HG03025 (cell line): ENCODE data around the gene FAM9C.
"Not testable (repeated sequence)": the region's sequence is repeated elsewhere in the genome, so short reads cannot be mapped to it uniquely, and the experiment has no call there.

Experiments
- ATAC-seq: cut with Tn5 transposase; IDR thresholded peaks from one replicate; pipeline ENCODE4 v1.9.1; 2021; ENCODE audit warnings: mild to moderate bottlenecking, moderate library complexity; ENCODE audit not compliant: unreplicated experiment, low FRiP score

FAM9C gene

DNA sequence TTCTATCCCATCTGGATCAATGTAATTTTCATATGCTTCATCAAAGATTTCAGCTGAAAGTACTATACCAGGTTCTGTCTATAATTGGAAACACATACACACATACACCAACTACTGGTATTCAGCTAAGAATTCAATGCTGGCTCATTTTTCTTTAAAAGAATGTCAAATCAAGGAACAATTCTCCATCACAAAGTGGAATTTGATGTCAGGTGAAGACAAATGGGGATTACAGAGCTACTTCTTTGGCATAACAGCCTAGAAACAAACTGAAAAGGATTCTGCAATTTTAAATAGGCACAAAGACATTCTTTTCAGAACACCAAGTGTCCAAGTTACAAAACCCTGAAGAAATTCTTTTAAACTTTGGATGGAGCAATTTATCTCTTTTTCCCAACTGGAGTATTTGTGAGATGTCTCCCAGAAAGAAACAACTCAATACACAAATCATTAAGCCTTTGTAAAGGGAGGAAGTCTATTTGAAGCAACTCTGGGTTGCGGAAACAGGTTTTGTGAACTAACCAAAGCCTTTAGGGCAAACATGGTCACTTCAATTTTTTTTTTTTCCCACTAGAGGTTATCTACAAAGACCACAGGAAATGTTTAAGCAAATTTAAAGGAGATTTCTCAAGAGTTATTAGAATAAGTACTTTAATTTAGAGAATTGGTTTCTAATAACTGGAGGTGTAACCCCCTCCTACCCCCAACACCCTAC, 1.9 kb upstream of the FAM9C start:
- no peak for ATAC-seq

DNA sequence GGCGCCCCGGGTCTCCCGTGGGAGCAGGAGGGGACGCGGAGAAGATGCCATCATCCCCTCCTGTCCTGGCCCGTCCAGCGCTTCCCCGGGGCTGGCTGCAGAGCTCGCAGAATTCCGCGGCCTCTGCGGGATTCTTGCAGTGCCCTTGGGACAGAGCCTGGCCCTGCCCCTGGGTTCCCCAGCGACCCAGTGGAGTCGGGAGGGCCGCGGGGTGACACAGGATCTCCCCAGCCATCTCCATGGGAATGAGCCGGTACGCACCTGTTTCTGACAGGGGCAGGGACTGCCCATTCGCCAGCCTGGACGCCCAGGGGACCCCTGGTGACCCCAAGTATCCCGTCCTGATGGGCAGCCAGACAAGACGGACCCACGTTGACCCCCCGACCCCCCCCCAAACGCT, 482 bp downstream of the FAM9C start:
- no peak for ATAC-seq

DNA sequence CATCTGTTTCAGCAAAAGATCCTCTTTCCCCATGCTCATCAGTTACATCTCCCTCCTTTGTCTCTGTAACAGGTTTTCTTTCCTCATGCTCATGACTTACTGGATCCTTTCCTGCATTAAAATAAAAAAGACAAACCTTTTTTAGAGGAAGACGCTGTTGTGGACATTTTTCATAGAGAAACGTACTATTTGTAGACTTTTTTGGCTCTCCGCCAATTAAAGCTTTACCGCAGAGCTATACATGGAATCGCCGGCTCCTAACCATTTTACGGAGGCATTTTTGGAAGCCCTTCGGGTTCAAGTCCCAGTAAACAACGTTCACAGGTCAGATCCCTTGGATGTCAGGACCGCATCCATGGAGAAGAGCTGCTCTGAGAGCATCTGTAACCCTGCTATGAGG, 1.3 kb downstream of the FAM9C start:
- ATAC-seq = no peak

DNA sequence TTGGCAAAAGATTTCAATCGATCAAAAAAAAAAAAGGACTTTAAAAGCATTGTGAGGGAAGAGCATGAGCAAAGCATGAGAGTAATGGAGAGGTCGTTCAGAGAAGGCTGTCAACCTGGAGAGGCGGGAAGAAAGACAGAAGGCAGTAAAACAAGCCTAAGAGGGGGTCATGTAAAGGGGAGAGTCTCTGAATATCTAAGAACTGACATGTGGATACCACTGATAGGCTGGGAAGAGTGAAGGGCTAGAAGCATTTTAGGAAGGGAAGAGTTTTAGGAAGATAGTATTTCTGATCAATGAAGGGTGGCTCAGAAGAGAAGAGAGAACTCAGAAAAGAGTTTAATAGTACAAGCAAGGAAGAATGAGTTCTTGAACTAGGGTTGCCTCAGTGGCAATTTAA, 7.5 kb downstream of the FAM9C start:
- no peak for ATAC-seq

DNA sequence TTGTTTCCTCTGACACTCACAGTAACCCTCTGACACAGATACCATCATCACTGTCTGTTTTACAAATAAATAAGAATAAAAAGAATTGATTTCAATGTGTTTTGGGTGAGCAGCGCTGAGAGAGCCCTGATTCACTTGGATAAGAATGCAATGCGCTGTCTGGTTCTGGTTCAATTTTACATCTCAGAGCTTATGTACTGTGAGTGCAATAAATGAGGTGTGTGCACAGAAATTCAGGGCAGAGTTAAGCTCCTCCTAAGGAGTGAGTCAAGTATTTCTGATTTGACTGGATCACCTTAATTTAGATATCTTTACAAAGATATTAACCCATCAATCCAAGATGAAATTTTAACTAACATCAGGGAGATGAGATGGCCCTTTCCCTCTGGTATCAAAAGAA, 11.2 kb downstream of the FAM9C start:
- no peak for ATAC-seq

DNA sequence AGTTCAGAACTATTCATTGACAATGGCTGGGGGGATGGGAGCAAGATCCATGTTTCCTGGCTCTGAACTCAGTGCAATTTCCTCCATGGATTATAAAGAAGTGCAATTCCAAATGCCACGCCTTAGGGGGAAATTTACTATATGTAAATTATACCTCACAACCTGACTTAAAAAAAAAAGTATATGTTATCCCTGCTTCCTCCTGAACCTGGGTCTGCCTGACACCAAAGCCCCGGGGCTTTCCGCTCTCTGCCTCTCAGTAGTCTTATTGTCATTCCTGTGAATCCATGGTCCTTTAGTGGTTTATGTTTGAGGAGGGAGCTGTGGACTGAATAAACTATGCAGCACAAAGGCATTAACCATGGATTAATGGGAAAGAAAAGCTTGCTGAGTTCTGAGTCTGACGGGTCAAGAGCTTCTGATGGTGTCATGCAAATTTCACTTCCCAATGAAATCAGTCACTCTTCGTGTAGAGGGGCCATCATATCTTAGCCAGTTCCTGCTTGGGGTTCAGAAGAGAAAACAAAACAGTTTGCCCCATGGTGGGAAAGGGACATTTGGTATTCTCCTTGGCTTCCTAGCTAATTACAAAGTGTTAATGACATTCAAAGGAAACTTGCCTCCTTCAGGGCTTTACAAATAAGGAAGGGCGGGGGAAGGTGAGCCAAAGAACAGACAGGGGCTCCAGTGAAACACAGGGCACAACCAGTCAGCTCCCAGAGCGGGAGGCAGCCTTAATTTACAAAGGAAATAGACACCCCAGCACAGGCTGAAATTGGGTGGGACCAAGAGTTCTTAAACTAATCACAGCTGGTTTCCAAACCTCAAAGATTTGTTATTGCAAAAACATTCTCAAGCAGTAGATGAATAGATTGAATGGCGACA, 14.3 kb downstream of the FAM9C start:
- no peak for ATAC-seq

DNA sequence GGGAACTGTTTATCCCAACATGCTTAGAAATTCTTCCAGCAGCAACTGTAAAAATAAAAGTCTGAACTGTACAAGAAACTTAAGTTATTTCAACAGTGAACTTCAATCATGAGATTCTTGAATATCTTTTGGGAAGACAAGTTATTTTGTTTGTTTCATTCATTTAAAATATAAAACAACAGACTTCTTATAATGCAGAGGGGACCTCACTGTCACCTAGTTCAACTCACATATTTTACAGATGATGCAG, 14.9 kb downstream of the FAM9C start:
- ATAC-seq = no peak

DNA sequence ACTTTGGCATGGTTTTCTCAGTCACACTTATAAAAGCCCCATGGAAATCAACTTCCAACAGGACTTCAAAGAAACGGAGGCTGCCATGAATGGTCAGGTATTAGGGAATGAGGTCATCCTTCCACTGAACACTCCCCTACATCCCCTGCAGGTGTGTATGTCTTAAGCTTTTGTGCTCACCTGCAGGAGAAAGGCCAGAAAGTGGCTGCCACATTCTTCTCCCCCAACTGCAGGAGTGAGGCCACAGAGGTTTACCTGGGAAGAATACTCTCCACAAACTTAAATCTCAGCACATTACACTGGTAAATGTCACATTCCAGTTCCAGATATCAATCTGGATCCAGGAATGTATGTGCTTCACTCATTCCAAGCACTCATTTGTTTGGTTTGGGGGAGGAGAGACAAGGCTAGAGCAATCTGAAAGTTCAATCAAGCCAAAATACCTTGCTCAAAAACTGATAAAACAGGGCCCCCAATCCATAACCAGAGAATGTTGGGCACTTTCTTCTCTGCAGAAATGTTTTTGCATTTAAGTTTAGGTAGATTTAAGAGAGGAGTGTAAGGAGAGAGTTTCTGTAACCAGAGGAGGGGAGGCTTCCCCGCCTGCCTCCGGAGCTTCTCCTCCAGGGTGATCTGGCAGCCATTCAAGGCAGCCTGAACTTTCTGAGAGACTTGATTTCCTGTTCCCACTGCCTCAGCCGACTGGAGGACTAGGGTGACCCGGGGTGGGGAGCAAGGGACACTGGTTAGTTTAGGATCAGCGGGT, 15.4 kb downstream of the FAM9C start:
- ATAC-seq = no peak

DNA sequence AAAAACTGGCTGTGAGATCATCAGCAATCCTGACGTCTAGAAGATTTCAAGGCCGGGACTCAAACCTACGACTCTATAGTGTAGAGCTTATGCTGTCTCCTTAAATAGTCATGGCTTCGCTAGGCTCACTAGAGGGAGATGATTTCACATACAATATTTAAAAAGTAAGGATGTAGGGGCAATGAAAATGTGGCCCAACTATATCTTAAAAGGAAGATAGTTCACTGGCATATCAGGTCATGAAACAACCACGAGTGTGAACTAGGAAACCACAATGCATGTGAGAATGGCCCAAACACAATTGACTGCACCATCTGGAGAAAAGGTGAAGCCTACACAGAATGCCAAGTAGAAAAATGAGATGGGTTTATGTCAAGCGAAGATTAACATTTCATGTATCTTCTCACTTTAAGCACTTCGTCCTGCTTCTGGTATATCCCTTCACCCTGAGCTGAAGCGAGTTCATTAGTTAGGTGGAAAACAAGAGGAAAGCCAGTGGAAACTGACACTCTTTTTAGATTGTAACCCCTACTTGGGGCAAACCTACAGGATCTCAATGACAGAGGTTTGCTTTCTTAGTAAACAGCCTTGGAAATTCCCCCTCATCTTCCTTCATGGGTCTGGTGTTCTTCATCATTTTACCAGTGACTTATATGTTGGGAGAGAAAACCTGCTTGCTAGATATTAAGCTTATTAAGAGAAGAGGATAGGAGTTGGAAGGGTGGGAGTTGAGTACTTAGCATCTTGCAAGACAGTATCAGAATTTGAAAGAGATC, 17.4 kb downstream of the FAM9C start:
- ATAC-seq = no peak

DNA sequence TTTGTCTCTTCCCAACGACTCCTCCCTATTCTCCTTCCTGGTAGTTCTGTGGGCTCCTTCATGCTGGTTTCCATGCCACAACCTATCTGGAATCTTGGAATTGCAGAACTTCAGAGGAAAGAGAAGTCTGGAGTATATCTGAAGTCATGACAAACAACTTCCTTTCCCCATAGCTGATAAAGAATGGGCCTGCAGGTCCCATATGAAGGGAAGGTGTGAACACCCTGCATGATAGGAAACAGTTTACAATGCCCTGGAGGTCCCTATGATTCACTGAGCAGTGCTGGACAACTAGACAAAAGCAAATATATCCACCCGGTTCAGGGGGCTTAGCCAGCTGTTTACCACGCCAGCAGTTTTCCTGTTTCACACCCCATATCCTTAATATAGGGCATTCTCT, 19.4 kb downstream of the FAM9C start:
- ATAC-seq = no peak

DNA sequence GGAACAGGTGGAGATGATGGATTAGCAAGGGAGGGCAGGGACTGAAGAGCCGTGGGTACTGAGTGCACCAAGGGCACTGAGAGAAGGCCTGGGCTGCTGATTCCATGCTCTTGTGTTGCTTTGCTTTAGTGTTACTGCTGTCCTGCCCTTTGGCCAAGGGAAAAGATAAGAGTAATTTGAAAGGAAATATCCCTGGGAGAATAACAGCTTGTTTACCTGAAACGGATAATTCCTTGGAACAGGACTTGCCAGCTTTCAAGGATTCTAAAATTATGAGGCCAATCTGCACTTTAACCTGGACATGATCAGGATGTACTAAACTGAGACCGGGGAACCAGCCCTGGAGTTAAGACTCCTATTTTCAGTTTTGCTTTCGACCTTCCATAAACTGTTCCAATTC, 20.4 kb downstream of the FAM9C start:
- ATAC-seq = no peak

DNA sequence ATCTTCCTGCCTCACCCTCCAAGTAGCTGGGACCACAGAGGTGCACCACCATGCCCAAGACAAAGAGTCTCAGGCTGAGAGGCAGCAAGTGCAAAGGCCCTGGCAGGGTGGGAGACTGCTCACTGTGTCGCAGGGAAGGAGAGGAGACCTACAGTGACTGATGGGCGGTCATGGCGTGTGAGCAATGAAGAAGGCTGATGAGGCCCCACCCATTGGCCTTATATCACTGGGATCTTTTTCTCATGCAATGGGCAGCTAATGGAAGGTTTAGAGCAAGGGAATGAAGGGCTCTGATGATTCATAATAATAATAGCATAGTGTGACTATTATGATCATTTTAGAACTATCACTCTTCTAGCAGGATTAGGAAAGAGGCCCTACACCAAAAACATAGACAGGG, 20.9 kb downstream of the FAM9C start:
- no peak for ATAC-seq

DNA sequence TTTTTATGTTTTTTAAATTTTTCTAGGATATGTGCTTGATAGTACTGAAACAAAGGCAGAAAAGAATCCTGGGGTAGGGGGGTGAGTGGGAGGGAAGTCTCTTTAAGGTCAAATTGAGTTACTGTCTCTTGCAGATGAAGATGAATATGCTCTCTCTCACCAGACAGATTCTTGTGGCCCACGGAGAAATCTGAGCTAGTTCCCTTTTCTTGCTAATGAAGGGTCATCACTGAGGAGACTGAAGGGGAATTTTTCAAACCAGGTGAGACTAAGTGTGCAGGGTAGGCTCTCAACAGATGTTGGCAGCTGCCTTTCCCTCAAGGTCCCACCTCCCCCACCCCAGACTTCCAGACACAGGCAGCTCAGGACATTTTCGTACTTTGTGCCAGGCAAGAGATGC, 21.5 kb downstream of the FAM9C start:
- ATAC-seq = no peak

DNA sequence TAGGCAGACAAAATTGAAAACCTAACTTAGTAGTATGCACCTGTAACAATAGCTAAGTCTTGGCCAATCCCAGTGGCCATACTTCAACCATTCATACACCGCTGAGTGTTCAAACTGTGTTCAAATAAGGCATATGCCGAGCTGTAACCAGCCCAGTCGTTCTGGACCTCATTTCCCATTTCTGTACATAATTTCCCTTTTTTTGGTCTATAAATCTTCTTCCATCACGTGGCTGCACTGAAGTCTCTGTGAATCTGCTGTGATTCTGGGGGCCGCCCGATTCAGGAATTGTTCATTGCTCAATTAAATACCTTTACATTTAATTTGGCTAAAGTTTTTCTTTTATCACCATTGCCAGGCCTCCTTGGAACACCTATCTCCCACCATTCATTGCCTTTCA, 27.7 kb downstream of the FAM9C start:
- not testable (repeated sequence) for ATAC-seq

DNA sequence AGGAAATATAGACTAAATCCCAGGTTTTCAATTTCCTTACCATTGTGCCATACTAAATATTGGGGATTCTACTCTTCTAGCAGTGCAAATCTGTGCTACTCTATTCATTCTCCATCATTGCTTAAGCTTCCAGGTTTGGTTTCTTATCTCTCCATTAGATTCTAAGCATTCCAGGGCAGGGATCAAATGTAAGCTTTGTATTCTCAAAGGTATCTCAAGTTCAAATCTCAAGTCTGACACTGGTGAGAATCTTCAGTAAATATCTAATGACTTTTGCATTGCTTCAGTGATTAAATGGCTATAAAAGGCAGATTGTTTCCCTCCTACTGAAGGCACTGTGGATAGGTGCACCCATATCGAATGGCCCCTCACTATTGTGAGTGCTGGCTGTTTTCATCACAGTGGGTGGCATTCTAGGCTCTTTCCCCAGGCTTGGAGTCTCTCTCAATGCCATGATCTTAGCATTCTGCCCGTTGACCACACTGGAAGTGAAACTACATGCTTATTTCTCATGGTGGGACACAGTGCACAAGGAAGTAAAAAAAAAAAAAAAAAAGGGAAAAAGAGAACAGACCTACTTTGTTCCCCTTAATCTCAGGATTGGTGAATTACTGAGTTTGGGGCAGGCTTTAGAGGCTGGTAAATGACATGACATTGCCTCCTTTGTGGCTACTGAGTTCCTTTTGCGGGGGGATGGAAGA, 28.7 kb downstream of the FAM9C start:
- no peak for ATAC-seq

DNA sequence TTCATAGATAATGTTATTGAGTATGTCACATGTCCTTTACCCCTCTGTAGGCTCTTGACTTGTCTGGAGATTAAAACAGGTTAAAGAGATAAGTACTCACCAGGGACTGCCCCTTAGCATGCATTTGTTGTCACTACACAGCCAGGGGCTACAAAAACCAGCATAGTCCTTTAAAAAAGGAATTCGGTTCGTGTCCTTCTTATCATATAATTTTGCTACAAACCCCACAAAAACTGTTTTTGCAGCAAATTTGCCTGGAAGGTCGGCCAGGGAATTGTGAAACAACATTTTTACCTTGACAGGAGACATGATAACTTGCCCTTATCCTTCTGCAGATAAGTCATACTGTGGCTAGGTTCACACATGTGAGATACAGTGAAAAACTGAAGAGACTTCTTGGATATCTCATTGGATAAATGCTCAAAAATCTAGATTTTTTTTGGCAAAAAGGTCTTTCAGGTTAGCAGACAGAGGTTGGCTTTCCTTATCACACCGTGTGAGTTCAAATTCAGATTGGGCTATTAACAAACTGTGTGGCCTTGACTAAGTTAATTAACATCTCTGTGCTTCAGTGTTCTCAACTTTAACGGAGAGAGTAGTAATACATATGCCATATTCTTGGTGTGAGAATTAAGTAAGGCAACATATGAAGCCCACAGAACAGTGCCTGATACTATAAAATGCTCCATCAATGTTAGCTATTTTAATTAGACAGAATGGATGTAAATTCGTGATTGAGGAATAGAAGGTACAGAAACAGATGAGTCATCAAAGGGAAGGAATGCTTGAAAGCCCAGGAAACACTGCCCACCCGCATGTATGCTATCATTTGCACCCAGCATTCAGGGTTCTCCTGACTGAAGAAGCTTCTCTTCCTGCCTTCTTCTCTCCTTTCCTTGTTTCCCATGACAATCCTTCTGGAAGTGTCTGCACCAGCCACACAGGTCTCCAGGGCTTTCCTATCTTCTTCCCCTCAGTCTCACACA, 30.0 kb downstream of the FAM9C start:
- ATAC-seq = peak; percentile 27

DNA sequence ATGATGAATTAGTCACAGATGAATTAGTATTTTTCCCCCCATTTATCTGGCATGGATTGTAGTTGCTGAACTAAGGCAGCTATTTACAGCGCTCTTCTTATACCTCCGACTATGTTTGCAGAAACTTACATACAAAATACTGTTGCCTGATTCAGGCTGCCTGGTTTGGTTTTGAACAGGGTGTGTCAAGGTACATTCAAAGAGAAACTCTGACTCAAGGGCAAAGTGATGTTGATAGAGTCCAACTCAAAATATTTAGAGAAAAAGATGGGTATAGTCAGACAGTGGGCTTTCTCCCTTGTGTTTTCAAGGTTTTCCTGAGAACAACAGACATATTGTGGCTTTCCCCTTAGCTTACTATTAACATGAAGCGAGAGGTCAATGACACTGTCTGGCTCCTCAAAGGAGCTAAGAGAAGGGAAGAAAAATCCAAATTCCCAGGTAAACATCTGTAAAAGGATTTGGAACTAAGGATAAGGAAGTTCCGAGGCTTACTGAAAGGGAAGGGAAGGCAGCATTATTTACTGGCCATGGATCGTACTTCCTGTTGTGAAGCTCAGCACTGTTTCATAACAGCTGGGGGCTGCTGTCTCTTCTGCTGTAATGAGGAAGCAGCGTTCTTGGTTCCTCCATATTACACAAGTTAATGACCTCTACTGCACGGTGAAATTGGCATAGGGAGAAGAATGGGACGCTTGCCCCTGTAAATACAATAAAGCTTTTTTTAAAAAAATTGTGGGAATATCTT, 30.9 kb downstream of the FAM9C start:
- peak; percentile 91 for ATAC-seq

DNA sequence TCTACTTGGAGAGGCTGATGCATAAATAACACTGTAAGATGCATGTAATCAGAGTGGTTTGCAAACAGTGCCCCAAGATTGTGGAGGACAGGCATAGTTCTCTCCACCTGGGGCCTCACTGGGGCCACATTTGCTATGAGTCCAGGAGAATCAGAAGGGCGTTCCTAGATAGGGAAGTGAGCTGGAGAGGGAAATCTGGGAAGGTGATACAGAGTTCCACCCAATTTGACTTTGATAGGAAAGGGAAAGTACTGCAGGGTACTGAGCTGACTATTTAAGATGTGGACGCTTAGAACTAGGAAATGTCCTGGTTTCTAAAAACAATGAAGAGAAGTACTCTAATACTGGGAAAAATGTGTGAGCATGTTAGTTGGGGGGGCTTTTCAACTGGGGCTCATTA, 33.9 kb downstream of the FAM9C start:
- ATAC-seq = no peak
